Measurements from ENCODE around the gene IVL. TPM values are rescaled to one million over a fixed set of nuclear protein-coding genes. Genes with fewer than 3 reads are reported as not detected.
A peak's percentile ranks its signal among the peaks of the same experiment; 100 is the strongest.

Gene IVL
- total RNA-seq, 1 donor from 2014 or later = not detected

DNA sequence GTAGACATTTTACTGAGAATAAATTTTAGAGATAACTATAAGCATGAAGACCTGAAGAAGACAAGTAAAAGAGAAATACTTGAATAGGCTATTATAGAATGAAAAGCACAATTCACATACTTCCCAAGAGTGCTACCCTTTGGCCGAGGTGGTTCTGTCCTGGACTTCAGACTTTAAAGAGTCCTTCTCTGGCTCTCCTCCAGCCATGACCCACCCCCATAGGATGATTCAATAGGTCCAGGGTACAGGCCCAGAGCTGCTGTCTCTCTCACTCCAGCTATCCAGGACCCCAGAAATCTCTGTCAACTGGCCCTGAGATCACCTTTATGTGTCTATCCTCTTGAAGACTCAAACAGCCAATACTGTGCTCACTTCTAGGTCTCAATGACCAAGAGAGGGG lies 31.5 kb upstream of the IVL start:
- Mint-ChIP-seq H3K27ac (ENCODE audit: unreplicated experiment) (no peak overlapping the region), H3K9me3 (ENCODE audit: unreplicated experiment) (peaks cover 2% of the 10 kb centered on the region), H3K27me3 (ENCODE audit: unreplicated experiment) (peaks cover 5% of the 10 kb centered on the region), H3K36me3 (ENCODE audit: unreplicated experiment) (peaks cover 5% of the 10 kb centered on the region), H3K4me3 (ENCODE audit: unreplicated experiment) (no peak overlapping the region), H3K4me1 (ENCODE audit: low read depth, unreplicated experiment) (no peaks in the 10 kb centered on the region)
- no peak for DNase-seq
- no peak for TF ChIP-seq CTCF (IDR thresholded peaks at IDR 0.05; ENCODE audit: partially characterized antibody, unreplicated experiment)

- Mint-ChIP-seq H3K9me3 (ENCODE audit: unreplicated experiment) (peaks cover 2% of the 10 kb centered on the region), H3K36me3 (ENCODE audit: unreplicated experiment) (peaks cover 5% of the 10 kb centered on the region), H3K4me1 (ENCODE audit: low read depth, unreplicated experiment) (no peaks in the 10 kb centered on the region), H3K27ac (ENCODE audit: unreplicated experiment) (no peak within 1 kb of the TSS), H3K27me3 (ENCODE audit: unreplicated experiment) (peaks cover 7% of the 10 kb centered on the region), H3K4me3 (ENCODE audit: unreplicated experiment) (no peak within 1 kb of the TSS)
- DNase-seq = peak; percentile 43
- TF ChIP-seq CTCF (IDR thresholded peaks at IDR 0.05; ENCODE audit: partially characterized antibody, unreplicated experiment) = peak; percentile 22
Observed at GRCh38 chr1:152878042-152878441, 30.3 kb upstream of the IVL start, which contains the start of gene SMCP. SMCP (plus strand) TSS chr1:152878322; CDS start chr1:152884423, 6,101 bp downstream.

GRCh38 chr1:152879559-152880198 lies 28.7 kb upstream of the IVL start:
- peaks cover 5% of the 10 kb centered on the region for H3K36me3 Mint-ChIP-seq (ENCODE audit: unreplicated experiment)
- H3K27ac Mint-ChIP-seq (ENCODE audit: unreplicated experiment) = no peak overlapping the region
- H3K4me3 Mint-ChIP-seq (ENCODE audit: unreplicated experiment) = no peak overlapping the region
- H3K9me3 Mint-ChIP-seq (ENCODE audit: unreplicated experiment) = peaks cover 2% of the 10 kb centered on the region
- H3K4me1 Mint-ChIP-seq (ENCODE audit: low read depth, unreplicated experiment) = no peaks in the 10 kb centered on the region
- DNase-seq = no peak
- H3K27me3 Mint-ChIP-seq (ENCODE audit: unreplicated experiment) = peaks cover 4% of the 10 kb centered on the region
- TF ChIP-seq CTCF (IDR thresholded peaks at IDR 0.05; ENCODE audit: partially characterized antibody, unreplicated experiment) = no peak

GRCh38 chr1:152880316-152880715 lies 28.0 kb upstream of the IVL start:
- H3K4me1 Mint-ChIP-seq (ENCODE audit: low read depth, unreplicated experiment) = no peaks in the 10 kb centered on the region

More at GRCh38 chr1:152880316-152880715, 28.0 kb upstream of the IVL start:
- peaks cover 2% of the 10 kb centered on the region for H3K9me3 Mint-ChIP-seq (ENCODE audit: unreplicated experiment)
- no peak for DNase-seq
- TF ChIP-seq CTCF (IDR thresholded peaks at IDR 0.05; ENCODE audit: partially characterized antibody, unreplicated experiment) = no peak
- H3K27ac Mint-ChIP-seq (ENCODE audit: unreplicated experiment) = no peak overlapping the region
- H3K4me3 Mint-ChIP-seq (ENCODE audit: unreplicated experiment) = no peak overlapping the region
- H3K27me3 Mint-ChIP-seq (ENCODE audit: unreplicated experiment) = peaks cover 4% of the 10 kb centered on the region
- peaks cover 5% of the 10 kb centered on the region for H3K36me3 Mint-ChIP-seq (ENCODE audit: unreplicated experiment)

Measured in glutamatergic neuron (in vitro differentiated cells).